ENCODE measurements around the gene SLC7A7.
"Not testable (repeated sequence)": the region's sequence is repeated elsewhere in the genome, so short reads cannot be mapped to it uniquely, and the experiment has no call there.

SLC7A7 gene

DNA sequence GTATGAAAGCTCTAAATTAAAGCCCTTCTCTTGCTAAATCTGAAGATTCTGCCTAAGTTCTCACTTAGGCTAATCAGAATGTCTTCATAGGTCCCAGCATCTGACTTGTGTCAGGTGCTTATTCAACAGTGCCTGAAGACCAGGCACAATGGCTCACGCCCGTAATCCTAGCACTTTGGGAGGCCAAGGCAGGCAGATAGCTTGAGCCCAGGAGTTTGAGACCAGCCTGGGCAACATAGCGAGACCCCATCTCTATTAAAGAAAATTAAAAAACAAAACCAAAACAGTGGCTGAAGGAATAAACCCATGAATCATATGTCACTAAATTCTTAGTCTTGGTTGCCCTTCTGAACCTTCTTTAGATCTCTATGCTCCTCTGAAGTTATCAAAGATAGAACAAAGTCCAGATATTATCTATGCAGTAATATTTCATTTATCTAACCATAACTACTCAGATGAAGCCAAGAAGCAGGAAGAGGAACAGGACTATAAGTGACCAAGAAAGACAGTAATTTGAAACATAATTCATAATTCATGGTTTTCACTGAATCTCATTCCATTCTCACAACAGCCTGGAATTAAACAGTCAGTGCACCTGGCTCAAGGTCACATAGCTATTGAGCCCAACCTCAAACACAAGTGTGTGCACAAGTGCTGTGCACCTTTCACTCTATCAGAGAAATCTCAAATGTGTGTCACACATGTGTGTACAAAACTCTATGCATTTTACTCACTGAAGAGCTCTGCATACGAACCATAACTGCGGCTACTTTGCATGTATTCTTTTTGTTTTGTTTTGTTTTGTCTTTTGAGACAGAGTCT, 6.6 kb downstream of the SLC7A7 start:
- TF ChIP-seq PAX5 (IDR thresholded peaks at IDR 0.05; ENCODE audit: insufficient read depth, low read length, severe bottlenecking) (no peak), POLR2A (IDR thresholded peaks at IDR 0.05; ENCODE audit: low read depth, low read length) (no peak), SPI1 (IDR thresholded peaks at IDR 0.05; ENCODE audit: low read depth, low read length) (no peak)
- peak; percentile 45 for FAIRE-seq

DNA sequence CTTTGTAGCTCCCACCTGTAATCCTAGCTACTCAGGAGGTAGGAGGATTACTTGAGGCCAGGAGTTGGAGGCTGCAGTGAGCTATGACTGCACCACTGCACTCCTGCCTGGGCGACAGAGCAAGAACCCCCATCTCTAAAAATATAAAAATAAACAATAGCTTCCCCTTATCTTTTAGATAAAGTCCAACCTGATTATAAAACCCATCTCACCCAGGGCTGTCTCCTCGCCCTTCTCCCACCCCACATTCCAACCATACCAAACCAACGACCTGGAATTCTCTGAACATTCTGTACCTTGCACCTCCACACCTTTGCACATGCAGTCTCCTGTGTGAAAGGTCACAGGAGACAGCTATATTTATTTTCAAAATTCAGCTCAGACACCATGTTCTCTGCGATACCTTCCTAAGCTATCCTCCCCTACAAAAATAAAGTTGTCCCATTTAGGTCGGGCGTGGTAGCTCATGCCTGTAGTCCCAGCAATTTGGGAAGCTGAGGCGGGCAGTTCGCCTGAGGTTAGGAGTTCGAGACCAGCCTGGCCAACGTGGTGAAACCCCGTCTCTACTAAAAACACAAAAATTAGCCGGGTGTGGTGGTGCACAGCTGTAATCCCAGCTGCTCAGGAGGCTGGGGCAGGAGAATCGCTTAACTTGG, 7.7 kb downstream of the SLC7A7 start:
- no peak for FAIRE-seq
- TF ChIP-seq POU2F2 (IDR thresholded peaks at IDR 0.05; ENCODE audit: low read depth, low read length), result no peak
- TF ChIP-seq POLR2A (IDR thresholded peaks at IDR 0.05; ENCODE audit: low read depth, low read length), result no peak
- TF ChIP-seq TAF1 (IDR thresholded peaks at IDR 0.05; ENCODE audit: low read depth, low read length), result no peak
- no peak for TF ChIP-seq SPI1 (IDR thresholded peaks at IDR 0.05; ENCODE audit: low read depth, low read length)
- no peak for TF ChIP-seq POLR2AphosphoS5 (IDR thresholded peaks at IDR 0.05; ENCODE audit: low read depth, low read length)
- TF ChIP-seq PAX5 (IDR thresholded peaks at IDR 0.05; ENCODE audit: insufficient read depth, low read length, severe bottlenecking), result no peak

More for the DNA sequence above, 6.6 kb downstream of the SLC7A7 start:
- DNase-seq (ENCODE audit: insufficient read length, low spot score), result no peak

DNA sequence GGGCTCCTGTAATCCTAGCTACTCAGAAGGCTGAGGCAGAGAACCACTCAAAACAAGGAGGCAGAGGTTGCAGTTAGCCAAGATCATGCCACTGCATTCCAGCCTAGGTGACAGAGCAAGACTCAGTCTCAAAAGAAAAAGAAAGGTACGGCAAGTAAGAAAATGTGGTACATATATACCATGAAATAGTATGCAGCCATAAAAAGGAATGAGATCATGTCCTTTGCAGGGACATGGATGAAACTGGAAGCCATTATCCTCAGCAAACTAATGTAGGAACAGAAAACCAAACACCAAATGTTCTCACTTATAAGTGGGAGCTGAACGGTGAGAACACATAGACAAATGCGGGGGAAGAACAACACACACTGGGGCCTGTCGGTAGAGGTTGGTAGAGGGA, 10.0 kb downstream of the SLC7A7 start:
- DNase-seq (ENCODE audit: insufficient read length, low spot score); FAIRE-seq: not testable (repeated sequence)

More for the DNA sequence above, 7.7 kb downstream of the SLC7A7 start:
- no peak for DNase-seq (ENCODE audit: insufficient read length, low spot score)

- FAIRE-seq (peak; percentile 94), DNase-seq (ENCODE audit: insufficient read length, low spot score) (no peak)
- 0 out of 2 replicates have a peak, but pooled peaks have one; percentile 59 for TF ChIP-seq POU2F2 (IDR thresholded peaks at IDR 0.05; ENCODE audit: low read depth, low read length)
- peak; percentile 60; the same call in 1 of the 2 replicates for TF ChIP-seq POLR2A (IDR thresholded peaks at IDR 0.05; ENCODE audit: low read depth, low read length)
- no peak for TF ChIP-seq PAX5 (IDR thresholded peaks at IDR 0.05; ENCODE audit: insufficient read depth, low read length, severe bottlenecking)
- TF ChIP-seq SPI1 (IDR thresholded peaks at IDR 0.05; ENCODE audit: low read depth, low read length), result no peak
- TF ChIP-seq POLR2AphosphoS5 (IDR thresholded peaks at IDR 0.05; ENCODE audit: low read depth, low read length), result no peak
- no peak for TF ChIP-seq TAF1 (IDR thresholded peaks at IDR 0.05; ENCODE audit: low read depth, low read length)
Measured at GRCh38 chr14:22803687-22803974, 11.6 kb downstream of the SLC7A7 start.

- DNase-seq (ENCODE audit: insufficient read length, low spot score) (no peak), FAIRE-seq (no peak)
- TF ChIP-seq POU2F2 (IDR thresholded peaks at IDR 0.05; ENCODE audit: low read depth, low read length) (no peak), SPI1 (IDR thresholded peaks at IDR 0.05; ENCODE audit: low read depth, low read length) (peak; percentile 91), POLR2A (IDR thresholded peaks at IDR 0.05; ENCODE audit: low read depth, low read length) (no peak), PAX5 (IDR thresholded peaks at IDR 0.05; ENCODE audit: insufficient read depth, low read length, severe bottlenecking) (peak; percentile 78)
Measured at GRCh38 chr14:22802860-22803686, 12.2 kb downstream of the SLC7A7 start.

- FAIRE-seq (no peak), DNase-seq (ENCODE audit: insufficient read length, low spot score) (no peak)
- no peak for TF ChIP-seq POLR2A (IDR thresholded peaks at IDR 0.05; ENCODE audit: low read depth, low read length)
- TF ChIP-seq PAX5 (IDR thresholded peaks at IDR 0.05; ENCODE audit: insufficient read depth, low read length, severe bottlenecking), result no peak
- no peak for TF ChIP-seq POLR2AphosphoS5 (IDR thresholded peaks at IDR 0.05; ENCODE audit: low read depth, low read length)
- TF ChIP-seq TAF1 (IDR thresholded peaks at IDR 0.05; ENCODE audit: low read depth, low read length), result no peak
- TF ChIP-seq SPI1 (IDR thresholded peaks at IDR 0.05; ENCODE audit: low read depth, low read length), result no peak
- TF ChIP-seq POU2F2 (IDR thresholded peaks at IDR 0.05; ENCODE audit: low read depth, low read length), result no peak
Measured at GRCh38 chr14:22801716-22802115, 13.5 kb downstream of the SLC7A7 start.

DNA sequence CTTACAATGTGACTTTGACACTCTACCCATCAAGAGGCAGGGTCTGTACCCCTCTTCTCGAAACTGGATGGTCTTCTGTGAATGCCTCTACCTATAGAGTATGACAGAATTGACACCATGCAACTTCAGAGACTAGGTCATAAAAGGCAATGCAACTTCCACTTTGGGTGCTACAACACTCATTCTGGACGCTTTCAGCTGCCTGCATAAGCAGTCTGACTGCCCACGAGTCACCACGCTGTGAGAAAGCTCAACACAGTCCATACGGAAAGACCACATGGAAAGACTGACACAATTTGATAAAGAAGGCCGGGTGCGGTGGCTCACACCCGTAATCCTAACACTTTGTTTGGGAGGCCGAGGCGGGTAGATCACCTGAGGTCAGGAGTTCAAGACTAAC, 14.9 kb downstream of the SLC7A7 start:
- TF ChIP-seq TAF1 (IDR thresholded peaks at IDR 0.05; ENCODE audit: low read depth, low read length) (no peak), PAX5 (IDR thresholded peaks at IDR 0.05; ENCODE audit: insufficient read depth, low read length, severe bottlenecking) (no peak), POLR2AphosphoS5 (IDR thresholded peaks at IDR 0.05; ENCODE audit: low read depth, low read length) (no peak)
- DNase-seq (ENCODE audit: insufficient read length, low spot score), result no peak
- FAIRE-seq, result no peak

DNA sequence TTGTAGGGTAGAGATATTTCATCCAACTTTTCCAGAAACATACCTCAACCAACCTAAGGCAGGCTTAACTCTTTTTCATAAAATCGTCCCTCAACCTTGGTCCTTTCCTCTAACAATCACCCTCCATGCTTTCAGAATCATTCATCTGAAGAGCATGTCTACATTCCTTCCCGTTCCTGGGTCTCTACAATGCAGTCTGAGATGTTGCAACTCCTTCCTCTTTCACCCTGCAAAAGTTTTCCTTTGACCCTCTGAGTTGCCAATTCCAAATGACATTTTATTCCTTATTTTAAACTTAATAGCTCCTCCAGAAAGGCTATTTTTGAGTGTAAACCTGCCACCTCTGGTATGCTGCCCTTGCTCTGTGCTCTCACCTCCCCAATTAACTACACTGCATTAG, 16.7 kb downstream of the SLC7A7 start:
- TF ChIP-seq PAX5 (IDR thresholded peaks at IDR 0.05; ENCODE audit: insufficient read depth, low read length, severe bottlenecking) (no peak), TAF1 (IDR thresholded peaks at IDR 0.05; ENCODE audit: low read depth, low read length) (no peak), POU2F2 (IDR thresholded peaks at IDR 0.05; ENCODE audit: low read depth, low read length) (no peak), POLR2AphosphoS5 (IDR thresholded peaks at IDR 0.05; ENCODE audit: low read depth, low read length) (no peak), POLR2A (IDR thresholded peaks at IDR 0.05; ENCODE audit: low read depth, low read length) (no peak), SPI1 (IDR thresholded peaks at IDR 0.05; ENCODE audit: low read depth, low read length) (no peak)
- no peak for FAIRE-seq
- DNase-seq (ENCODE audit: insufficient read length, low spot score), result no peak

- FAIRE-seq (peak; percentile 51), DNase-seq (ENCODE audit: insufficient read length, low spot score) (no peak)
- TF ChIP-seq TAF1 (IDR thresholded peaks at IDR 0.05; ENCODE audit: low read depth, low read length), result no peak
- no peak for TF ChIP-seq POLR2A (IDR thresholded peaks at IDR 0.05; ENCODE audit: low read depth, low read length)
- no peak for TF ChIP-seq POLR2AphosphoS5 (IDR thresholded peaks at IDR 0.05; ENCODE audit: low read depth, low read length)
- no peak for TF ChIP-seq PAX5 (IDR thresholded peaks at IDR 0.05; ENCODE audit: insufficient read depth, low read length, severe bottlenecking)
- TF ChIP-seq SPI1 (IDR thresholded peaks at IDR 0.05; ENCODE audit: low read depth, low read length), result no peak
- TF ChIP-seq POU2F2 (IDR thresholded peaks at IDR 0.05; ENCODE audit: low read depth, low read length), result no peak
Measured at GRCh38 chr14:22797017-22797917, 18.0 kb downstream of the SLC7A7 start.

Data from GM12891 (cell line).